ENCODE data around the gene CEP104.
"Not testable (repeated sequence)": the region's sequence is repeated elsewhere in the genome, so short reads cannot be mapped to it uniquely, and the experiment has no call there.

DNA sequence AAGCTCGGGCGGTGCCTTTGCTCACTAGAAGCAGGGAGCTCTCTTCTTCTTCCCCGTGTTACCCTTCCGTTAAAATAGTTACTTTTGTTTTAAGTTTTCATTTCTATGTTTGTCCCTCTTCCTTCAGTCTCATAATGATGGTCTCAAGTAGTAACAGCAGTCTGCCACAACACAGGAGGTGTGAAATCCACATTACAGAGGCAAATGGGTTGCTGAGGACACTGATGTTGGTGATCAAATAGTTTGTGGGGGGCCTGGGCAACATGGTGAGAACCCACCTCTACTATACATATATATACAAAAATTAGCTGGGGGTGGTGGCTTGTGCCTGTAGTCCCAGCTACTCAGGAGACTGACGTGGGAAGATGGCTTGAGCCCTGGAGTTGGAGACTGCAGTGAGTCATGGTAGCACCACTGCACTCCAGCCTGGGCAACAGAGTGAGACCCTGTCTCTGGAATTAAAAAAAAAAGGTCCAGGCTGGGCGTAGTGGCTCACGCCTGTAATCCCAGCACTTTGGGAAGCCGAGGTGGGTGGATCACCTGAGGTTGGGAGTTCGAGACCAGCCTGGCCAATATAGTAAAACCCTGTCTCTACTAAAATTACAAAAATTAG is 46.8 kb downstream of the CEP104 start:
- TF ChIP-seq ZNF274 (IDR thresholded peaks at IDR 0.05; ENCODE audit: insufficient read depth, insufficient read length): not testable (repeated sequence)
- TF ChIP-seq, protein P1, sequence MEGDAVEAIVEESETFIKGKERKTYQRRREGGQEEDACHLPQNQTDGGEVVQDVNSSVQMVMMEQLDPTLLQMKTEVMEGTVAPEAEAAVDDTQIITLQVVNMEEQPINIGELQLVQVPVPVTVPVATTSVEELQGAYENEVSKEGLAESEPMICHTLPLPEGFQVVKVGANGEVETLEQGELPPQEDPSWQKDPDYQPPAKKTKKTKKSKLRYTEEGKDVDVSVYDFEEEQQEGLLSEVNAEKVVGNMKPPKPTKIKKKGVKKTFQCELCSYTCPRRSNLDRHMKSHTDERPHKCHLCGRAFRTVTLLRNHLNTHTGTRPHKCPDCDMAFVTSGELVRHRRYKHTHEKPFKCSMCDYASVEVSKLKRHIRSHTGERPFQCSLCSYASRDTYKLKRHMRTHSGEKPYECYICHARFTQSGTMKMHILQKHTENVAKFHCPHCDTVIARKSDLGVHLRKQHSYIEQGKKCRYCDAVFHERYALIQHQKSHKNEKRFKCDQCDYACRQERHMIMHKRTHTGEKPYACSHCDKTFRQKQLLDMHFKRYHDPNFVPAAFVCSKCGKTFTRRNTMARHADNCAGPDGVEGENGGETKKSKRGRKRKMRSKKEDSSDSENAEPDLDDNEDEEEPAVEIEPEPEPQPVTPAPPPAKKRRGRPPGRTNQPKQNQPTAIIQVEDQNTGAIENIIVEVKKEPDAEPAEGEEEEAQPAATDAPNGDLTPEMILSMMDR (IDR thresholded peaks at IDR 0.05 in 2 of 3, conservative IDR thresholded peaks at IDR 0.05 in 1 of 3; ENCODE audit: control insufficient read depth in 2 of 3, extremely low read depth in 1 of 3, insufficient read depth in 1 of 3, low read depth in 3 of 3, low read length in 3 of 3): not testable (repeated sequence)
